Lower leg skin (tissue), 4 donors: ENCODE data around the gene TTYH3. TPM values are rescaled to one million over a fixed set of nuclear protein-coding genes. Genes with fewer than 3 reads are reported as not detected.

Source experiments
- DNase-seq, 2 donors: peaks; one replicate each; pipeline ENCODE4 v3.0.0-alpha.2; 2019; ENCODE audit warnings: low spot score in 2 of 2
- H3K4me3 ChIP-seq: fragments of 200-600 bp; sonication (generic); 2 replicates; pipeline ENCODE4 v1.5.1; 2017; ENCODE audit warnings: mild to moderate bottlenecking, low read depth; ENCODE audit not compliant: poor library complexity, severe bottlenecking
- POLR2A ChIP-seq, 2 donors: fragments of 450-650 bp; IDR thresholded peaks; one replicate each; pipeline ENCODE4 v1.6.1; 2016 to 2017; ENCODE audit warnings: antibody characterized with exemption in 2 of 2, mild to moderate bottlenecking in 1 of 2, moderate library complexity in 1 of 2
- WGBS, 2 donors: methylation state at CpG; one replicate each; pipeline ENCODE4 v1.1.5; 2018; 5-methylcytosine and 5-hydroxymethylcytosine counted together
- intact Hi-C: fragments of 100-400 bp; cut with DNase I; formaldehyde crosslinking; loops from one replicate; pipeline ENCODE4 v1.15.0; 2023; ENCODE audit warnings: low total_unique reads
- total RNA-seq, 4 donors: library from RNA; depleted of rRNA; stranded (reverse); fragments of >200 nt; gene quantifications; one replicate each; pipeline ENCODE4 v1.1.0, GENCODE V29; 2016
- TF ChIP-seq, protein P1 (sequence below), 3 donors: fragments of 450-650 bp; IDR thresholded peaks; one replicate each; pipeline ENCODE4 v1.5.1; 2016; ENCODE audit warnings: antibody characterized with exemption in 3 of 3, mild to moderate bottlenecking in 3 of 3, moderate library complexity in 2 of 3

The TTYH3 gene
- total RNA-seq, 4 donors from 2014 or later = 7.9 to 18.0 (median 13.9) TPM

DNA sequence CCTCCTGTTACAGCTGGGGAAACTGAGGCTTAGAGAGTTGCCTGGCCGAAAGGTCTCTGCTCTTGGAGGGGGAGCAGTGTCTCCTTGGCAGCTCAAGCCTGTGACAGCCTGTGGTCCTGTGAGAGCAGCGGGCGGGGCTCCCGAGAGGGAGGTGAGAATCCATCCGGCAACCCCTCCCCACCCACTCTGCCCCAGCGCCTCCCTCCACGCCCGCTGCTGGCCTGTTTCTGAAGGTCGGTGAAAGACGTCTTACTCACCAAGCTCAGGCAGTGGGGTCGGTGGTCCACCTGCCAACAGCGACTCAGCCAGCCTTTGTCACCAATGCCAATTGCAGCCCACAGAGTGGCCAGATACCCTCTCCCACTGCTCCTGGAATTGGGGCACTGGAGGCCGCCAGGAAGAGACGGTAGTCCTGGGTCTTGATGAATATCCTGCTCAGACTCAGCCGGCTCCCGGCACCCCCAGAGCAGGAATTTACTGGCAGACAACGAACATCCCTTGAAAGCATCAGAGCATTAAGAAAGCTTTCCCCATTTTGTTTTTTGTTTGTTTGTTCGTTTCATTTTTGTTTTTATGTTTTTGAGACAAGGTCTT, 7.4 kb upstream of the TTYH3 start:
- H3K4me3 ChIP-seq = no peak overlapping the region
- WGBS, 2 donors = 55 to 62% methylated on average over 17 to 18 of the region's 18 CpGs
- intact Hi-C loops = no loop called here
- no peak for TF ChIP-seq POLR2A (IDR thresholded peaks at IDR 0.05)
- TF ChIP-seq, protein P1, sequence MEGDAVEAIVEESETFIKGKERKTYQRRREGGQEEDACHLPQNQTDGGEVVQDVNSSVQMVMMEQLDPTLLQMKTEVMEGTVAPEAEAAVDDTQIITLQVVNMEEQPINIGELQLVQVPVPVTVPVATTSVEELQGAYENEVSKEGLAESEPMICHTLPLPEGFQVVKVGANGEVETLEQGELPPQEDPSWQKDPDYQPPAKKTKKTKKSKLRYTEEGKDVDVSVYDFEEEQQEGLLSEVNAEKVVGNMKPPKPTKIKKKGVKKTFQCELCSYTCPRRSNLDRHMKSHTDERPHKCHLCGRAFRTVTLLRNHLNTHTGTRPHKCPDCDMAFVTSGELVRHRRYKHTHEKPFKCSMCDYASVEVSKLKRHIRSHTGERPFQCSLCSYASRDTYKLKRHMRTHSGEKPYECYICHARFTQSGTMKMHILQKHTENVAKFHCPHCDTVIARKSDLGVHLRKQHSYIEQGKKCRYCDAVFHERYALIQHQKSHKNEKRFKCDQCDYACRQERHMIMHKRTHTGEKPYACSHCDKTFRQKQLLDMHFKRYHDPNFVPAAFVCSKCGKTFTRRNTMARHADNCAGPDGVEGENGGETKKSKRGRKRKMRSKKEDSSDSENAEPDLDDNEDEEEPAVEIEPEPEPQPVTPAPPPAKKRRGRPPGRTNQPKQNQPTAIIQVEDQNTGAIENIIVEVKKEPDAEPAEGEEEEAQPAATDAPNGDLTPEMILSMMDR (IDR thresholded peaks at IDR 0.05) = no peak
- DNase-seq = peak in 1 of 2 donors; percentile 85

DNA sequence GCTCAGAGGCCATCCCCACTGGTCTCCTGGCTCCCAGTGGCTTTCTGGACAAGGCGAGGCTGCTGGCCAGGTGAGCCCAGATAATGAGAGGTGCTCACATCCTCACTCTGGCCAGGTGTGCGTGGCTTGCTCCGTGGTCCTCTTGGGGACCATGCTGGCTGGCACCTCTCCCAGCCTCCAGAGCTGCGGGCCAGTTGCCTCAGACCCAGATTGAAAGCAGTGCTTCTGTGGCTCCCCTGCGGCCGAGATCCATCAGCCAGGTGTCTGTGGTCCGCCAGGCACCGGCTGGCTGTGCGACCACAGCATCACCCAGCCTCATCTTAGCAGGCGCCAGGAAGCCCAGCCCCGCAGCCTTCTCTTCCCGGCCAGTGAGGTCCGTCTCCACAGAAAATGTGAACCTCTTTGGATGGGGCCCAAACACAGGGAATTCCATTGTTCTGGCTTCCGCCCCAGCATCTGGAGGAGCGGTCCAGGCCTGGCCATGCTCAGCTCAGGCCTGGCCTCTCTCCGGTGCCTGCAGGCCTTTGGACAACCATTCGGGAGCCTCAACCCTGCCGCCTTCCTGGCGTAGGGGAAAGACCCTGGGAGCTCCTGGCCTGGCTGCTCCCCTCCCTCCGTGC, 5.2 kb upstream of the TTYH3 start:
- WGBS, 2 donors = 55 to 75% methylated on average over 16 to 20 of the region's 20 CpGs
- DNase-seq = no peak
- H3K4me3 ChIP-seq = no peak overlapping the region
- intact Hi-C loops = no loop called here
- no peak for TF ChIP-seq POLR2A (IDR thresholded peaks at IDR 0.05)
- TF ChIP-seq, protein P1 (IDR thresholded peaks at IDR 0.05) = no peak

DNA sequence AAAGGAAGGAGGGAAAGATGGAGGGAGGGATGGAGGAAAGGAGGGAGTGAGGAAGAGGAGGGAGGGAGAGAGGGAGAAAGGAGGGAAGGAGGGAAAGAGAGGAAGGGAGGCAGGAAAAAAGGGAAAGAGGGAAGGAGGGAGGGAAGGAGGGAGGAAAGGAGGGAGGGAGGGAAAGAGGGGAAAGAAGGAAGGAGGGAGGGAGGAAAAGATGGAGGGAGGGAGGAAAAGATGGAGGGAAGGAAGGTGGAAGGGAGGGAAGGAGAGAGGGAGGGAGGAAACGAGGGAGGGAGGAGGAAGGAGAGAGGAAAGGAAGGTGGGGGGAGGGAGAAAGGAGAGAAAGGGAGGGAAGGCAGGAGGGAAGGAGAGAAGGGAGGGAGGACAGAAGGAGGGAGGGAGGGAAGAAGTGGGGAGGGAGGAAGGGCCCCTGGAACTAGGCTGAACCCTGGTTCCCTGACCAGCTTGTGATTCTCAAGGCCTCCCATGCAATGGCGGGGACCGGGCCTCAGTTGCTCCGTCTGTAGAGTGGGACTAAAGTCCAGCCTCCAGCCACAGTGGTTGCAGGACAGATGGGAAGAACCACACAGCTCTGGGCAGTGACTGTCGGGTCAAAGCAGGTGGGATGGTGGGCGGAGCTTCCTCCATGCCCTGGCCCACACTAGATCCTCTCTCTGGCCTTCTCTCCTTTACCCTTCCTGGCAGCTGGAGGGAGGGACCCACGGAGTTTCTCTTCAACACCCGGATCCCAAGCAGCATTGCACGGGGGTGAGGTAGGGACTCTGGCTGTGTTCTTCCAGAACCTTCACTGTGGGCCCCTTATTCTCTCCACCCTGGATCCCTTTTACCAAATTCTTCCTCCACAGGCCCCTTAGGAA, 4.3 kb upstream of the TTYH3 start:
- intact Hi-C loops = no loop called here
- 85 to 89% methylated on average over 9 of the region's 9 CpGs for WGBS, 2 donors
- DNase-seq = no peak
- TF ChIP-seq POLR2A (IDR thresholded peaks at IDR 0.05) = no peak
- TF ChIP-seq, protein P1 (IDR thresholded peaks at IDR 0.05) = no peak
- no peak overlapping the region for H3K4me3 ChIP-seq

DNA sequence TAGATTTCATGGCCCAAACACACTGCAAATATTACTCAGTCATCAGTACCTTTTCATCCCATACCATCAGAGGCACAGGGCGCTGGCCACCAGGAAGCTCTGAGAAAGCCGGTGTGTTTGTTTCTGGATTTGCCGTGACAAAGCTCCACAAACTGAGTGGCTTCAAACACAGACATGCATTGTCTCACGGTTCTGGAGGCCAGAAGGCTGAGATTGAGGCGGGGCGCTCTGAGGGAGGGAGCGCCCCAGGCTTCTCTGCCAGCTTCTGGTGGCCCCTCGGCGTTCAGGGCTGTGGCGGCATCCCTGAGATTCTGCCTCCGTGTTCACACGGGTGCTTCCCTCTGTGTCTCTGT, 3.7 kb upstream of the TTYH3 start:
- no peak for DNase-seq
- TF ChIP-seq, protein P1 (IDR thresholded peaks at IDR 0.05) = no peak
- TF ChIP-seq POLR2A (IDR thresholded peaks at IDR 0.05) = no peak
- H3K4me3 ChIP-seq = no peak overlapping the region
- intact Hi-C loops = no loop called here
- WGBS, 2 donors = 69 to 71% methylated on average over 11 to 12 of the region's 12 CpGs

DNA sequence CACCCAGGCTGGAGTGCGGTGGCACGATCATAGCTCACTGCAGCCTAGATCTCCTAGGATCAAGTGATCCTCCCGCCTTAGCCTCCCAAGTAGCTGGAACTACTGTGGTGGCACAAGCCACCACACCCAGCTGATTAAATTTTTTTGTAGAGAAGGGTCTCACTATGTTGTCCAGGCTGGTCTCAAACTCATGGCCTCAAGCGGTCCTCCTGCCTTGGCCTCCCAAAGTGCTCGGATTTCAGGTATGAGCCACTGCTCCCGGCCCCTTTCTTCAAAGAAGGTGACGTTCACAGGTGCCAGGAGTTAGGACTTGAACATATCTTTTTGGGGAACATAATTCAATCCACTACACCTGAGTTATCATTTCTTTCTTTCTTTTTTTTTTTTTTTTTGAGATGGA, 2.9 kb upstream of the TTYH3 start:
- no peak for DNase-seq
- intact Hi-C loops = no loop called here
- 94 to 98% methylated on average over 7 of the region's 7 CpGs for WGBS, 2 donors
- TF ChIP-seq, protein P1 (IDR thresholded peaks at IDR 0.05) = no peak
- TF ChIP-seq POLR2A (IDR thresholded peaks at IDR 0.05) = no peak
- H3K4me3 ChIP-seq = no peak overlapping the region
